GM13977 (cell line): ENCODE data around the gene LGI1.

Experiments
- DNase-seq: peaks from one replicate; pipeline ENCODE4 v3.0.0; 2012; ENCODE audit warnings: low spot score
- in situ Hi-C: fragments of 300-500 bp; cut with MboI; formaldehyde crosslinking; loops from one replicate; pipeline ENCODE4 v1.12.0; 2022; ENCODE audit warnings: low sequenced_read_pairs, low pct_unique_long_range_greater_than_20kb, mixed read lengths, inconsistent platforms; ENCODE audit not compliant: unreplicated experiment
- TF ChIP-seq, protein P1 (sequence below): IDR thresholded peaks from 2 replicates; pipeline ENCODE4 v1.5.1; 2012; ENCODE audit warnings: mild to moderate bottlenecking, control low read depth; ENCODE audit not compliant: insufficient read depth; ENCODE audit errors: extremely low read depth, missing control alignments

The LGI1 gene

DNA sequence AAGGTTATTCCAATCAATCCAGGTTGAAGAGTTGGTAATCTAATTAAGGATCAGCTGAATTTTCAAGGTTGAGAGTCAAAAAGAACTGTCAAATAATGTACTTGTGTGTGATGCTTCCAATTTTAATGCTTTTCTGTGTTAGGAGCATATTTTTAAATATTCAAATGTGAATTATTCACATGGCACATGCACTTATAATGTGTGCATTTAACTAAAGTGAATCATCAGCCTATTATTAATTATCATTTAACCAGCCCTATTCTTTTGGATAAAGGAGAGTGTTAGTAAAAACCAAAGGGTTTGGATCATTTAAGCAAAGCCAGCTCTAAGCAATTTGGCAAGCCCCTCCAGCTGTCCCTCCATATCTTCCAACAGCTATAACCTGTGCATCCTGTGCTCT lies 11.2 kb downstream of the LGI1 start:
- TF ChIP-seq, protein P1, sequence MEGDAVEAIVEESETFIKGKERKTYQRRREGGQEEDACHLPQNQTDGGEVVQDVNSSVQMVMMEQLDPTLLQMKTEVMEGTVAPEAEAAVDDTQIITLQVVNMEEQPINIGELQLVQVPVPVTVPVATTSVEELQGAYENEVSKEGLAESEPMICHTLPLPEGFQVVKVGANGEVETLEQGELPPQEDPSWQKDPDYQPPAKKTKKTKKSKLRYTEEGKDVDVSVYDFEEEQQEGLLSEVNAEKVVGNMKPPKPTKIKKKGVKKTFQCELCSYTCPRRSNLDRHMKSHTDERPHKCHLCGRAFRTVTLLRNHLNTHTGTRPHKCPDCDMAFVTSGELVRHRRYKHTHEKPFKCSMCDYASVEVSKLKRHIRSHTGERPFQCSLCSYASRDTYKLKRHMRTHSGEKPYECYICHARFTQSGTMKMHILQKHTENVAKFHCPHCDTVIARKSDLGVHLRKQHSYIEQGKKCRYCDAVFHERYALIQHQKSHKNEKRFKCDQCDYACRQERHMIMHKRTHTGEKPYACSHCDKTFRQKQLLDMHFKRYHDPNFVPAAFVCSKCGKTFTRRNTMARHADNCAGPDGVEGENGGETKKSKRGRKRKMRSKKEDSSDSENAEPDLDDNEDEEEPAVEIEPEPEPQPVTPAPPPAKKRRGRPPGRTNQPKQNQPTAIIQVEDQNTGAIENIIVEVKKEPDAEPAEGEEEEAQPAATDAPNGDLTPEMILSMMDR = no peak
- no peak for DNase-seq
- in situ Hi-C loops = no loop called here

DNA sequence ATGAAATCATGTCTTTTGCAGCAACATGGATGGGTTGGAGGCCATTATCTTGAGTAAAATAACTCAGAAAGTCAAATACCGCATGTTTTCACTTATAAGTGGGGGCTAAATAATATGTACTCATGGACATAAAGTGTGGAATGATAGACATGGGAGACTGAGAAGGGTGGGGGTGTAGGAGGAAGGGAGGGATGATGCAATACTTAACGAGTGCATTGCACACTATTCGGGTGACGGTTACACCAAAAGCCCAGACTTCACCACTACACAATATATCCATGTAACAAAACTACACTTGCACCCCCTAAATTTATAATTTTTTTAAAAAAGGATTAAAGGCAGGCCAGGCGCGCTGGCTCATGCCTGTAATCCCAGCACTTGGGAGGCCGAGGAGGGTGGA lies 13.6 kb downstream of the LGI1 start:
- no peak for DNase-seq
- in situ Hi-C loops = no loop called here
- TF ChIP-seq, protein P1 = no peak

DNA sequence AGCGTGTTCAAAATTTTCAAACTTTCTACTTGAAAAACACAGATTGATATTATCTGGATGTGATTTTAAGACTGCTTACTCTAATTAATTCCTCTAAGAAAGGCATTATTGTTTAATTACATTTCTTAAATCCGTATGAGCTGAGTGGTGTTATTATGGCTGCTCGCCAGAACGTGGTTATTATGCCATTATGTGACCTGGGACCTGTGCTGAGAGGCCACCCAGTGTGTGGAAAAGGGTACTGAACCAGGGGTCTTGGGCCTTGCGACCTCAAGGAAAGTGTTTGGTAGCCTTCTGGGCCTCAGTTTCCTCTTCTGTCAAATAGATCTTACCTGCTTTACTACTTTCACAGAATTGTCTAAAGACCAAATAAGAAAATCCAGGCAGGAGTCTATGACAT lies 15.4 kb downstream of the LGI1 start:
- DNase-seq = no peak

DNA sequence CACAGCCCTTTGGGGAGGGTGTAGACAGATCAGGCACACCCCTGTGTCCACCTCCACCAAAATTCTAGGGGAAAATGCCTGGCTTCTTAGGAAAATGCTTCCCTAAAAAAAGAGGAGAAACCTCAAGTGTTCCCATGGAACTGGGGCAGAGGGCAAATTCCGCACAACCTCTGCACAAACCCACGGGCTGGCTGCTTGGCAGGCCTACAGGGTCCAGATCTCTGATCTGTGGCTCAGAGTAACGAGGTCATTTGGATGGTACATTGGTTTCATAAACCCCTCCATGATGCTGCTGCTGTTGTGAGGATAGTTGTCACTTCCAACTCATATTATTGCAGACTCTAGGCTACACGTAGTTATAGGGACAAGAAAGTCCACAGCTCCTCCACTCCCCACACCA lies 16.0 kb downstream of the LGI1 start:
- no peak for DNase-seq
- in situ Hi-C loops = no loop called here
- TF ChIP-seq, protein P1 = no peak

More for the DNA sequence above, 15.4 kb downstream of the LGI1 start:
- in situ Hi-C loops = no loop called here
- TF ChIP-seq, protein P1 = no peak

DNA sequence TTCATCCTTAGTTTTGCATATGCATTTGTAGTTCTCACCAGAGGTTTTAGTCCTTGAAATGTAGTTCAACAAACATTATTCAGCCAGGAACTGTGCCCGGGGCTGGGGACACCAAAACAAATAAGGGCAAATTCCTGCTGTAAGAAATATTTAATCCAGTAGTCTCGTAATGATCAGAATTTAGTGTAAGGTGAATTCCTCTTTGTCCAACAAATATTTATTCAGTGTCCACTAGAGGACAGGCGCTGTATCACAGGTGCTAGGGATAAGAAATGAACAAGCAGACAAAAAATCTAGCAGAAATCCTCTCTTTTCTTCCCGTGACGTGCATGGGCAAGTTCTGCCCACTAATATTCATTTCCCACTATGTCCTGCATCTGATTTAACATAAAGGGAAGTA lies 17.6 kb downstream of the LGI1 start:
- TF ChIP-seq, protein P1 = no peak

DNA sequence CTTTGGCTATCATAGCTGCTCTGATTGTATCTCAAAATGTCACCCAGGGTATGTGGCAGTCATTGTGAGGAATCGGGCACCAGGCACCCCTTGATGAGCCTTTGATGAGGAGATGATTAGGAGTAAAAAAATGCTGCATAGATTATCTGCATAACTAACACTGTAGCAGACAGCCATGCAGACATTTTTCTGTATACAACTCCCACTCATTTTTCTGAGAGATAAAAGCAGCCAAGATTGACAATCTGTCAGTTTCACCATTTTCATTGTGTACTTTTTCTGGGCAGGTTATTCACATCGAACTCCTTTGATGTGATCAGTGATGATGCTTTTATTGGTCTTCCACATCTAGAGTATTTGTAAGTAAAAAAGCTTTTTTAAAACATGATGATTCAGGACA lies 19.4 kb downstream of the LGI1 start:
- no peak for DNase-seq
- in situ Hi-C loops = no loop called here
- TF ChIP-seq, protein P1 = no peak

More for the DNA sequence above, 17.6 kb downstream of the LGI1 start:
- DNase-seq = no peak
- in situ Hi-C loops = no loop called here

DNA sequence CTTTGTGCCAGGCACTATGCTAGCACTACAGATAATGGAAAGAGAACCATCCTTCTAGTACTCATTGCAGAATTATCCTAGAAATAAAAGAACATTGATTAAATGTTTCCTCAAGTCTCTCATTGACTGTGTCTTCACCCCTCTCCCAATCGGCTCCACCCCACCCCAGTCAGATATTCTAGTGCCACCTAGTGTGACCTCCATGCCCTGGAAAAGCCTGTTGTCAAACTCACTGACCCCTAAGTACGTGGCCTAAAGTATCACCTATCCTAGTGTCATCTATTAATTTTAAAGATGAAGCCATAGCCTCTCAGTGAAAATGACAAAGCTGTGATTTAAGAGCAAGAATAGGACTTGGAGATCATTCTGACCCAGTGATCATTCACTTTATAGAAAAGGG lies 26.3 kb downstream of the LGI1 start:
- DNase-seq = no peak
- TF ChIP-seq, protein P1 = no peak
- in situ Hi-C loops = no loop called here
